ENCODE results near the gene FCSK.
A peak's percentile ranks its signal among the peaks of the same experiment; 100 is the strongest.

The FCSK gene

GRCh38 chr16:70468776-70469525 lies 14.6 kb downstream of the FCSK start:
- no peak for TF ChIP-seq CTCF (IDR thresholded peaks at IDR 0.05; ENCODE audit: low read depth, low read length)
- no peak overlapping the region for H3K4me3 ChIP-seq (ENCODE audit: low read depth, low read length)
- in situ Hi-C loops (cut with HindIII; ENCODE audit: low sequenced_read_pairs), result no loop called here
- no peak for DNase-seq (ENCODE audit: low read depth, low spot score)

- in situ Hi-C loops (cut with HindIII; ENCODE audit: low sequenced_read_pairs), result no loop called here
- no peak for TF ChIP-seq CTCF (IDR thresholded peaks at IDR 0.05; ENCODE audit: low read depth, low read length)
- no peak for DNase-seq (ENCODE audit: low read depth, low spot score)
- no peak overlapping the region for H3K4me3 ChIP-seq (ENCODE audit: low read depth, low read length)
These were observed 15.9 kb downstream of the FCSK start for GRCh38 chr16:70470141-70470926.

- peak; percentile 18 for DNase-seq (ENCODE audit: low read depth, low spot score)
- H3K4me3 ChIP-seq (ENCODE audit: low read depth, low read length), result no peak overlapping the region
- peak; percentile 64 for TF ChIP-seq CTCF (IDR thresholded peaks at IDR 0.05; ENCODE audit: low read depth, low read length)
- in situ Hi-C loops (cut with HindIII; ENCODE audit: low sequenced_read_pairs), result no loop called here
These were observed 16.5 kb downstream of the FCSK start for GRCh38 chr16:70470927-70471341.

- H3K4me3 ChIP-seq (ENCODE audit: low read depth, low read length), result no peak overlapping the region
- no peak for TF ChIP-seq CTCF (IDR thresholded peaks at IDR 0.05; ENCODE audit: low read depth, low read length)
- no peak for DNase-seq (ENCODE audit: low read depth, low spot score)
- in situ Hi-C loops (cut with HindIII; ENCODE audit: low sequenced_read_pairs), result no loop called here
These were observed 18.5 kb downstream of the FCSK start for GRCh38 chr16:70472786-70473433.

- DNase-seq (ENCODE audit: low read depth, low spot score), result no peak
- TF ChIP-seq CTCF (IDR thresholded peaks at IDR 0.05; ENCODE audit: low read depth, low read length), result no peak
- in situ Hi-C loops (cut with HindIII; ENCODE audit: low sequenced_read_pairs), result no loop called here
- H3K4me3 ChIP-seq (ENCODE audit: low read depth, low read length), result no peak overlapping the region
These were observed 19.3 kb downstream of the FCSK start for GRCh38 chr16:70473446-70474319.
